ENCODE data around the gene PLXNB3.

GRCh38 chrX:153806999-153807575, 43.0 kb downstream of the PLXNB3 start:
- TF ChIP-seq CTCF (conservative IDR thresholded peaks at IDR 0.05; ENCODE audit: low read depth in 2 of 2), result no peak
- TF ChIP-seq JUNB (IDR thresholded peaks at IDR 0.05; ENCODE audit: unreplicated experiment), result no peak
- TF ChIP-seq EZH2phosphoT487 (IDR thresholded peaks at IDR 0.05; ENCODE audit: unreplicated experiment), result no peak
- TF ChIP-seq EZH2 (IDR thresholded peaks at IDR 0.05; ENCODE audit: low read depth, unreplicated experiment), result no peak
- no peak for TF ChIP-seq ZNF114 (CRISPR knock-in tag; IDR thresholded peaks at IDR 0.05)

Data from GM23338 (cell line).